ENCODE results near the gene PSMB9.
"Not testable (repeated sequence)": the region's sequence is repeated elsewhere in the genome, so short reads cannot be mapped to it uniquely, and the experiment has no call there.

PSMB9 gene

GRCh38 chr6:32853541-32854375 is at the start of gene PSMB9, which contains the start of gene TAP1:
Gene PSMB9, plus strand, starts transcription at chr6:32854192. Its CDS starts 38 bp downstream, at chr6:32854230.
Gene TAP1, minus strand, starts transcription at chr6:32853704. Its CDS starts 68 bp downstream, at chr6:32853636.
- TF ChIP-seq CTCF (IDR thresholded peaks at IDR 0.05) = peak; percentile 90
- Histone ChIP-seq H3K36me3 (peaks cover 68% of the 10 kb centered on the region), H3K27me3 (no peaks in the 10 kb centered on the region), H3K9me3 (no peaks in the 10 kb centered on the region), H3K4me1 (ENCODE audit: control insufficient read depth in 1 of 2, insufficient read depth in 1 of 2, low read depth in 1 of 2, low read length in 1 of 2) (peaks cover 55 to 67% of the 10 kb centered on the region in 2 experiments), H3K27ac (peak within 1 kb of the TSS; percentile 96), H3K4me3 (ENCODE audit: low read depth in 1 of 2, low read length in 1 of 2) (peak within 1 kb of the TSS; percentile 85 to 91)

GRCh38 chr6:32805404-32805803 is 48.6 kb upstream of the PSMB9 start:
- not testable (repeated sequence) for H3K27ac ChIP-seq; H3K36me3 ChIP-seq; H3K4me1 ChIP-seq (ENCODE audit: control insufficient read depth in 1 of 2, insufficient read depth in 1 of 2, low read depth in 1 of 2, low read length in 1 of 2); H3K9me3 ChIP-seq; H3K4me3 ChIP-seq (ENCODE audit: low read depth in 1 of 2, low read length in 1 of 2)
- H3K27me3 ChIP-seq = peaks cover 30% of the 10 kb centered on the region

GRCh38 chr6:32807020-32807580 is 46.9 kb upstream of the PSMB9 start:
- Histone ChIP-seq H3K27me3 (peaks cover 23% of the 10 kb centered on the region), H3K4me3 (ENCODE audit: low read depth in 1 of 2, low read length in 1 of 2) (no peak overlapping the region)
- TF ChIP-seq CTCF (IDR thresholded peaks at IDR 0.05) = no peak

GRCh38 chr6:32809171-32809570 is 44.8 kb upstream of the PSMB9 start:
- Histone ChIP-seq H3K27me3 (peaks cover 4% of the 10 kb centered on the region), H3K27ac (no peak overlapping the region), H3K4me1 (ENCODE audit: control insufficient read depth in 1 of 2, insufficient read depth in 1 of 2, low read depth in 1 of 2, low read length in 1 of 2) (no peaks in the 10 kb centered on the region), H3K36me3 (no peaks in the 10 kb centered on the region), H3K9me3 (no peaks in the 10 kb centered on the region), H3K4me3 (ENCODE audit: low read depth in 1 of 2, low read length in 1 of 2) (no peak overlapping the region)
- no peak for TF ChIP-seq CTCF (IDR thresholded peaks at IDR 0.05)

More at GRCh38 chr6:32807020-32807580, 46.9 kb upstream of the PSMB9 start:
- Histone ChIP-seq H3K4me1 (ENCODE audit: control insufficient read depth in 1 of 2, insufficient read depth in 1 of 2, low read depth in 1 of 2, low read length in 1 of 2) (no peaks in the 10 kb centered on the region), H3K9me3 (no peaks in the 10 kb centered on the region), H3K27ac (no peak overlapping the region), H3K36me3 (no peaks in the 10 kb centered on the region)

GRCh38 chr6:32814145-32814544 is 39.8 kb upstream of the PSMB9 start:
- no peaks in the 10 kb centered on the region for H3K36me3 ChIP-seq
- H3K4me3 ChIP-seq (ENCODE audit: low read depth in 1 of 2, low read length in 1 of 2) = no peak overlapping the region
- no peaks in the 10 kb centered on the region for H3K27me3 ChIP-seq
- no peak for TF ChIP-seq CTCF (IDR thresholded peaks at IDR 0.05)
- no peaks in the 10 kb centered on the region for H3K9me3 ChIP-seq
- H3K4me1 ChIP-seq (ENCODE audit: control insufficient read depth in 1 of 2, insufficient read depth in 1 of 2, low read depth in 1 of 2, low read length in 1 of 2) = peaks cover 0 to 5% of the 10 kb centered on the region in 2 experiments
- no peak overlapping the region for H3K27ac ChIP-seq

GRCh38 chr6:32815115-32815514 is 38.9 kb upstream of the PSMB9 start:
- H3K27me3 ChIP-seq = no peaks in the 10 kb centered on the region
- TF ChIP-seq CTCF (IDR thresholded peaks at IDR 0.05) = no peak
- no peaks in the 10 kb centered on the region for H3K36me3 ChIP-seq
- H3K4me3 ChIP-seq (ENCODE audit: low read depth in 1 of 2, low read length in 1 of 2) = no peak overlapping the region
- no peak overlapping the region for H3K27ac ChIP-seq
- no peaks in the 10 kb centered on the region for H3K9me3 ChIP-seq
- H3K4me1 ChIP-seq (ENCODE audit: control insufficient read depth in 1 of 2, insufficient read depth in 1 of 2, low read depth in 1 of 2, low read length in 1 of 2) = peaks cover 0 to 5% of the 10 kb centered on the region in 2 experiments
